SK-N-MC (cell line): ENCODE measurements around the gene ZNF438.

ENCODE experiments used
- EZH2 ChIP-seq: fragments of 200-600 bp; sonication (generic); IDR thresholded peaks from one replicate; pipeline ENCODE4 v1.6.1; 2017; ENCODE audit warnings: antibody characterized with exemption
- FOXP2 ChIP-seq: optimal IDR thresholded peaks from 2 replicates; pipeline ENCODE3; 2011; ENCODE audit warnings: mild to moderate bottlenecking, moderate library complexity; ENCODE audit not compliant: insufficient read depth; ENCODE audit errors: extremely low read length, control extremely low read depth
- POLR2AphosphoS5 ChIP-seq: IDR thresholded peaks from 2 replicates; pipeline ENCODE4 v1.6.1; 2012; ENCODE audit warnings: mild to moderate bottlenecking, low read depth, low read length, borderline replicate concordance

GRCh38 chr10:30870896-30871295, 160.8 kb downstream of the ZNF438 start:
- no peak for TF ChIP-seq POLR2AphosphoS5
- no peak for TF ChIP-seq EZH2
- no peak for TF ChIP-seq FOXP2
